Tibial nerve (tissue), 4 donors: ENCODE measurements around the gene SPHKAP. TPM values are rescaled to one million over a fixed set of nuclear protein-coding genes. Genes with fewer than 3 reads are reported as not detected.

Experiments
- DNase-seq, 2 donors: peaks; one replicate each; pipeline ENCODE4 v3.0.0-alpha.2; 2019; ENCODE audit warnings: low spot score in 2 of 2
- H3K27ac ChIP-seq, 4 donors: fragments of 200-600 bp; sonication (generic) in 3 of 4; one replicate each; pipeline ENCODE4 v1.5.1; 2017 to 2019; ENCODE audit warnings: mild to moderate bottlenecking in 1 of 4
- H3K27me3 ChIP-seq, 2 donors: fragments of 200-600 bp; sonication (generic) in 1 of 2; one replicate each; pipeline versions ENCODE4 v1.5.1 to v1.6.0; 2017 to 2019
- H3K36me3 ChIP-seq, 3 donors: fragments of 200-600 bp; sonication (generic); one replicate each; pipeline ENCODE4 v1.5.1; 2018 to 2019
- H3K4me1 ChIP-seq, 4 donors: fragments of 200-600 bp; sonication (generic) in 3 of 4; one replicate each; pipeline ENCODE4 v1.5.1; 2017 to 2019
- H3K4me3 ChIP-seq, 4 donors: fragments of 200-600 bp; sonication (generic) in 3 of 4; one replicate each; pipeline ENCODE4 v1.5.1; 2017 to 2019; ENCODE audit warnings: mild to moderate bottlenecking in 1 of 4, moderate library complexity in 1 of 4
- H3K9me3 ChIP-seq, 4 donors: fragments of 200-600 bp; sonication (generic) in 3 of 4; one replicate each; pipeline ENCODE4 v1.5.1; 2017 to 2019
- CTCF ChIP-seq, 5 experiments: fragments of 200-600 bp in 3 of 5; fragments of 450-650 bp in 2 of 5; sonication (generic) in 3 of 5; IDR thresholded peaks; one replicate each; pipeline ENCODE4 v1.5.1; 2016 to 2019; ENCODE audit warnings: antibody characterized with exemption in 5 of 5, mild to moderate bottlenecking in 3 of 5, moderate library complexity in 2 of 5
- EP300 ChIP-seq, 2 donors: sonication (generic); formaldehyde crosslinking; IDR thresholded peaks; one replicate each; pipeline ENCODE4 v1.6.1; 2017; ENCODE audit warnings: antibody characterized with exemption in 2 of 2, mild to moderate bottlenecking in 1 of 2
- POLR2A ChIP-seq, 2 donors: fragments of 450-650 bp; IDR thresholded peaks; one replicate each; pipeline ENCODE4 v1.6.1; 2017; ENCODE audit warnings: antibody characterized with exemption in 2 of 2, mild to moderate bottlenecking in 2 of 2, moderate library complexity in 2 of 2
- WGBS, 2 donors: methylation state at CpG; one replicate each; pipeline ENCODE4 v1.1.5; 2018; 5-methylcytosine and 5-hydroxymethylcytosine counted together
- total RNA-seq, 4 donors: library from RNA; depleted of rRNA; stranded (reverse); fragments of >200 nt; gene quantifications; one replicate each; pipeline ENCODE4 v1.1.0, GENCODE V29; 2016

The SPHKAP gene
- total RNA-seq, 4 donors from 2014 or later, result not detected

GRCh38 chr2:228066126-228066798, 115.2 kb downstream of the SPHKAP start:
- TF ChIP-seq CTCF (IDR thresholded peaks at IDR 0.05) (no peak), POLR2A (IDR thresholded peaks at IDR 0.05) (no peak), EP300 (IDR thresholded peaks at IDR 0.05) (no peak)
- Histone ChIP-seq H3K27ac (no peak overlapping the region), H3K4me3 (no peak overlapping the region), H3K27me3 (no peaks in the 10 kb centered on the region), H3K4me1 (no peaks in the 10 kb centered on the region), H3K36me3 (no peaks in the 10 kb centered on the region), H3K9me3 (peaks cover 0 to 5% (median 0%) of the 10 kb centered on the region in 4 donors)
- DNase-seq, result no peak
- WGBS, 2 donors, result 43 to 51% methylated on average over 5 of the region's 5 CpGs

DNA sequence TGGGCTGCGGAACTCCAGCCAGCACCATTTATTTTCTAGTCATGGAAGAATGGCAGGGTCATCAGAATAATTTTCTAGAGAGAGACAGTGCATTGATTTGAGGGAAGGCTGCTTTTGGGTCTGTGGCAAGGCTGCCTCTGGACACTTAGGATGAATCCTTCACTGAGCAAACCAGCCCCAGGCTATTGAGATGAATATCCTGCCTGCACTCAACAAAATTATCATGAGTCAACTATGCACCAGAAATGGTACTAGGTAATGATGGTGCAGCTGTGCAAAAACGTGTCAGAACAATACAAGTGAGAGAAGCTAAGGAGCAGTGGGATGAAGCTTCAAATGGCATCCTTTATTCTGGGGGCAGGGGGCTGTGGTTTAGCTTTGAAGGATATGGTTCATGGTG, 115.8 kb downstream of the SPHKAP start:
- H3K9me3 ChIP-seq, result peaks cover 0 to 5% (median 0%) of the 10 kb centered on the region in 4 donors
- 51 to 57% methylated on average over 2 of the region's 2 CpGs for WGBS, 2 donors
- DNase-seq, result no peak
- H3K27me3 ChIP-seq, result no peaks in the 10 kb centered on the region
- no peaks in the 10 kb centered on the region for H3K4me1 ChIP-seq
- no peak overlapping the region for H3K4me3 ChIP-seq
- TF ChIP-seq EP300 (IDR thresholded peaks at IDR 0.05) (no peak), CTCF (IDR thresholded peaks at IDR 0.05) (no peak), POLR2A (IDR thresholded peaks at IDR 0.05) (no peak)
- no peaks in the 10 kb centered on the region for H3K36me3 ChIP-seq
- no peak overlapping the region for H3K27ac ChIP-seq

DNA sequence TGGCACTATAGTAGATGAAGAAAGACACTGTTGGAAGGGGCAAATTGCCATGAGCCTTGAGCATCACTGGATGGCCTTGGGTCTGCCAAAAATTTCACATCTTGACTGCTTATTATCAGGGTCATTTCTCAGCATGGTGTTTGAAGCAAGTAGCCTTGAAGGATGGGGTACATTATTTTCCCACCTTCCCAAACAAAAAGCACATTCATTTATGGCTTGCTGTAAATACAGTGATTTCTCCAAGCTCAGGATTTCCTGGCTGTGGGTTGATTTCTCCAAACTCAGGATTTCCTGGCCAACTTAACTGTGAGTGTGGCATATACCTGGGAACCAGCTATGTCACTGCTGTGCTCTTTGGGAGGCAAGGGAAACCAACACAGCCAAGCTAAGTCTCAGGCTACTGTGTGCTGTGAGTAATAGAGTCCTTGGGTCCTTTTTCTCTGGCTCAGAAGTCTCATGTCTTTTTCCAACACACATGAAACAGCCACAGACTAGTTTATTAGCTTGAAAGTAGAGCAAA, 116.6 kb downstream of the SPHKAP start:
- H3K4me3 ChIP-seq, result no peak overlapping the region
- H3K4me1 ChIP-seq, result no peaks in the 10 kb centered on the region
- H3K36me3 ChIP-seq, result no peaks in the 10 kb centered on the region
- H3K27ac ChIP-seq, result no peak overlapping the region
- no peaks in the 10 kb centered on the region for H3K27me3 ChIP-seq
- peaks cover 0 to 5% (median 0%) of the 10 kb centered on the region in 4 donors for H3K9me3 ChIP-seq
- no peak for DNase-seq
- TF ChIP-seq EP300 (IDR thresholded peaks at IDR 0.05) (no peak), POLR2A (IDR thresholded peaks at IDR 0.05) (no peak), CTCF (IDR thresholded peaks at IDR 0.05) (no peak)

DNA sequence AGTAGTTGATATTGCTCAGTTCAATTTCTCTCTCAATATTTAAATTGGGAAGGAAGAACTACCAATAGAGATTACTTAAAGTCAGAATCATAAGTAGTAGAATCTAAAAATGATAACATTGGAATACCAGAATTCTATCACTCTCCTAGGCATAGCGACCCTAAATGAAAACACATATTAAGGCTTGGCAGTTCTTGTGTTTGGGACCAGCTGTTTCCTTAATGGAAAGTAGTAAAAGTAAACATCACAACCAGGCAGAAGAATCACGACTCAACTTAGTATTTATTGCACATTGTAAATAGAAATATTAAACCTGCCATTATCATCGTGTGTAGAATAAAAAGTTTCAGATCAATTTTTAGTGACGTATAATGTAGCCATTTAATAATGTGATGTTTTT, 117.5 kb downstream of the SPHKAP start:
- Histone ChIP-seq H3K4me3 (no peak overlapping the region), H3K36me3 (no peaks in the 10 kb centered on the region), H3K27ac (no peak overlapping the region), H3K27me3 (no peaks in the 10 kb centered on the region), H3K4me1 (no peaks in the 10 kb centered on the region), H3K9me3 (peaks cover 0 to 4% (median 0%) of the 10 kb centered on the region in 4 donors)
- TF ChIP-seq POLR2A (IDR thresholded peaks at IDR 0.05), result no peak
- TF ChIP-seq CTCF (IDR thresholded peaks at IDR 0.05), result no peak
- TF ChIP-seq EP300 (IDR thresholded peaks at IDR 0.05), result no peak
- DNase-seq, result no peak
- 71 to 72% methylated on average over 4 of the region's 4 CpGs for WGBS, 2 donors

GRCh38 chr2:228063558-228063957, 117.9 kb downstream of the SPHKAP start:
- Histone ChIP-seq H3K9me3 (no peaks in the 10 kb centered on the region), H3K36me3 (no peaks in the 10 kb centered on the region), H3K27ac (no peak overlapping the region), H3K4me1 (no peaks in the 10 kb centered on the region), H3K4me3 (no peak overlapping the region), H3K27me3 (no peaks in the 10 kb centered on the region)
- WGBS, 2 donors, result 43 to 71% methylated on average over 1 of the region's 1 CpG
- TF ChIP-seq CTCF (IDR thresholded peaks at IDR 0.05), result no peak
- TF ChIP-seq POLR2A (IDR thresholded peaks at IDR 0.05), result no peak
- TF ChIP-seq EP300 (IDR thresholded peaks at IDR 0.05), result no peak
- DNase-seq, result no peak
